Ishikawa (cell line): ENCODE measurements around the gene PHF21A.

Experiments used
- CEBPB ChIP-seq: IDR thresholded peaks from 2 replicates; pipeline ENCODE4 v1.6.1; 2012
- CREB1 ChIP-seq: IDR thresholded peaks from 2 replicates; pipeline ENCODE4 v1.6.1; 2012; ENCODE audit warnings: low read depth
- EGR1 ChIP-seq: IDR thresholded peaks from 2 replicates; pipeline ENCODE4 v1.6.1; 2012
- EP300 ChIP-seq: IDR thresholded peaks from 2 replicates; pipeline ENCODE4 v1.6.1; 2012; ENCODE audit warnings: borderline replicate concordance
- NFIC ChIP-seq: IDR thresholded peaks from 2 replicates; pipeline ENCODE4 v1.6.1; 2012
- RAD21 ChIP-seq: IDR thresholded peaks from 2 replicates; pipeline ENCODE4 v1.6.1; 2012; ENCODE audit warnings: low read depth
- YY1 ChIP-seq: IDR thresholded peaks from 2 replicates; pipeline ENCODE4 v1.6.1; 2012; ENCODE audit warnings: low read depth
- TF ChIP-seq, protein P1 (sequence below): IDR thresholded peaks from 2 replicates; pipeline ENCODE4 v1.6.1; 2012; ENCODE audit warnings: low read depth, mild to moderate bottlenecking
- TF ChIP-seq, protein P2 (sequence below): IDR thresholded peaks from 2 replicates; pipeline ENCODE4 v1.6.1; 2012

DNA sequence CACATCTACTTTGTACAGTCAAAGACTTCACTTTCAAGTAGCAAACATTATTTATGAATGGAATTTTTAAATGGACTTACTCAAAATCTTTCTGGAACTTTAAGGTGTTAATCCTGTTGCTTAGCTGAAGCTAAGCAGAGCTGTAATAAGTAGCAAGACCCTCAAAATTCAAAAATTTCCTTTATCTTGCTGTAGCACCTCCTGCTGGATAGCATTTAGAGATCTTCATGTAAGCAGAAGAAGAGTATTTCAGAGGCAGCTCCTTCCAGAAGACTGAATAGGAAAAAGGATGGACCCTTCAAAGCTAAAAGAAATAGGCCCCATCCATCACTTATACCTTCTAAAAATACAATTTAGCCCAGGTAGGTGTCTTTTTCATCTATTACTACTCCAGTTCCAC is 3.4 kb downstream of the PHF21A start:
- TF ChIP-seq CREB1 = no peak
- TF ChIP-seq YY1 = no peak
- TF ChIP-seq, protein P1, sequence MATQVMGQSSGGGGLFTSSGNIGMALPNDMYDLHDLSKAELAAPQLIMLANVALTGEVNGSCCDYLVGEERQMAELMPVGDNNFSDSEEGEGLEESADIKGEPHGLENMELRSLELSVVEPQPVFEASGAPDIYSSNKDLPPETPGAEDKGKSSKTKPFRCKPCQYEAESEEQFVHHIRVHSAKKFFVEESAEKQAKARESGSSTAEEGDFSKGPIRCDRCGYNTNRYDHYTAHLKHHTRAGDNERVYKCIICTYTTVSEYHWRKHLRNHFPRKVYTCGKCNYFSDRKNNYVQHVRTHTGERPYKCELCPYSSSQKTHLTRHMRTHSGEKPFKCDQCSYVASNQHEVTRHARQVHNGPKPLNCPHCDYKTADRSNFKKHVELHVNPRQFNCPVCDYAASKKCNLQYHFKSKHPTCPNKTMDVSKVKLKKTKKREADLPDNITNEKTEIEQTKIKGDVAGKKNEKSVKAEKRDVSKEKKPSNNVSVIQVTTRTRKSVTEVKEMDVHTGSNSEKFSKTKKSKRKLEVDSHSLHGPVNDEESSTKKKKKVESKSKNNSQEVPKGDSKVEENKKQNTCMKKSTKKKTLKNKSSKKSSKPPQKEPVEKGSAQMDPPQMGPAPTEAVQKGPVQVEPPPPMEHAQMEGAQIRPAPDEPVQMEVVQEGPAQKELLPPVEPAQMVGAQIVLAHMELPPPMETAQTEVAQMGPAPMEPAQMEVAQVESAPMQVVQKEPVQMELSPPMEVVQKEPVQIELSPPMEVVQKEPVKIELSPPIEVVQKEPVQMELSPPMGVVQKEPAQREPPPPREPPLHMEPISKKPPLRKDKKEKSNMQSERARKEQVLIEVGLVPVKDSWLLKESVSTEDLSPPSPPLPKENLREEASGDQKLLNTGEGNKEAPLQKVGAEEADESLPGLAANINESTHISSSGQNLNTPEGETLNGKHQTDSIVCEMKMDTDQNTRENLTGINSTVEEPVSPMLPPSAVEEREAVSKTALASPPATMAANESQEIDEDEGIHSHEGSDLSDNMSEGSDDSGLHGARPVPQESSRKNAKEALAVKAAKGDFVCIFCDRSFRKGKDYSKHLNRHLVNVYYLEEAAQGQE = no peak
- TF ChIP-seq, protein P2, sequence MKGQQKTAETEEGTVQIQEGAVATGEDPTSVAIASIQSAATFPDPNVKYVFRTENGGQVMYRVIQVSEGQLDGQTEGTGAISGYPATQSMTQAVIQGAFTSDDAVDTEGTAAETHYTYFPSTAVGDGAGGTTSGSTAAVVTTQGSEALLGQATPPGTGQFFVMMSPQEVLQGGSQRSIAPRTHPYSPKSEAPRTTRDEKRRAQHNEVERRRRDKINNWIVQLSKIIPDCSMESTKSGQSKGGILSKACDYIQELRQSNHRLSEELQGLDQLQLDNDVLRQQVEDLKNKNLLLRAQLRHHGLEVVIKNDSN = no peak
- TF ChIP-seq NFIC = no peak
- no peak for TF ChIP-seq EP300
- TF ChIP-seq CEBPB = no peak
- TF ChIP-seq RAD21 = no peak
- no peak for TF ChIP-seq EGR1
